Measurements from ENCODE around the gene GNG8.

The GNG8 gene

DNA sequence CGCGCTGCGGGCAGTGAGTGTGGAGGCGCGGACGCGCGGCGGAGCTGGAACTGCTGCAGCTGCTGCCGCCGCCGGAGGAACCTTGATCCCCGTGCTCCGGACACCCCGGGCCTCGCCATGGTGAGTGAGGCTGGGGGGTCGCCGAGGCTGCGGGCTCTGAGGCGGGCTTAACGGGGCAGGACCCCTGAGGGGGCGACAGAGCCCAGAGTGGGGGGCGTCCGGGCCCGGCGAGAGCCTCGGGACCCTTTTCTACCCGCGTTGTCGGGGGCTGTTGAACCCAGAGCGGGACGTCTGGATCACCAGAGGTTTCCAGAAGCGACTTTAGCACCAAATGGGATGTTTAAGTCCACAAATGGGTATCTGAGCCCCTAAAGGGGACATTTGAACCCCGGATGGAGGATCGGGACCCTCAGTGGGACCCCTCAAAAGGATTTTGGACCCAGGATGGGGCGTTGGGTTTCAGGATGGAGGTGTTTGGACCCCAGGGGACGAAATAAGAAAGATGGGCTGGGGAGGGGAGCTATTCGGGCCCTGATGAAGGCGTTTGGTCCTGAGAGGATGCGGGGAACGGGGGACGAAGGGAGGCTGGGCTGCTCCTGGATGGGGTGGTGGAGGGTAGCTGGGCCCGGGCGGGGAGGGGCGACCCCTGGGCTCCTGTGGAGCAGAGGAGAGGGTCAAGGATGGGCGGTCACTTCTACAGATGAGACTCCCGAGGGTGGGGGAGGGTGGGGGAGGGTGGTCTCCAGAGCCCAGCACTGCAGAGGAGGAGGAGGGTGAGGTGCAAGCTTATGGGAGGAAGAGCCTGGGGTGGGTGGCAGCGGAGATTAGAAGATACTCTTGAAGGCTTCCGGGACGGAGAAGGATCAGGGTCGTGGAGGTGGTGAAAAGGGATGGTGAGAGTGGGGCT lies 34.4 kb downstream of the GNG8 start, which contains the start of gene CALM3:
TSS of gene CALM3 (plus strand) at position 13 of the 907 bp plus-strand sequence. CDS start at position 118, 105 bp downstream.
- no peak for DNase-seq

DNA sequence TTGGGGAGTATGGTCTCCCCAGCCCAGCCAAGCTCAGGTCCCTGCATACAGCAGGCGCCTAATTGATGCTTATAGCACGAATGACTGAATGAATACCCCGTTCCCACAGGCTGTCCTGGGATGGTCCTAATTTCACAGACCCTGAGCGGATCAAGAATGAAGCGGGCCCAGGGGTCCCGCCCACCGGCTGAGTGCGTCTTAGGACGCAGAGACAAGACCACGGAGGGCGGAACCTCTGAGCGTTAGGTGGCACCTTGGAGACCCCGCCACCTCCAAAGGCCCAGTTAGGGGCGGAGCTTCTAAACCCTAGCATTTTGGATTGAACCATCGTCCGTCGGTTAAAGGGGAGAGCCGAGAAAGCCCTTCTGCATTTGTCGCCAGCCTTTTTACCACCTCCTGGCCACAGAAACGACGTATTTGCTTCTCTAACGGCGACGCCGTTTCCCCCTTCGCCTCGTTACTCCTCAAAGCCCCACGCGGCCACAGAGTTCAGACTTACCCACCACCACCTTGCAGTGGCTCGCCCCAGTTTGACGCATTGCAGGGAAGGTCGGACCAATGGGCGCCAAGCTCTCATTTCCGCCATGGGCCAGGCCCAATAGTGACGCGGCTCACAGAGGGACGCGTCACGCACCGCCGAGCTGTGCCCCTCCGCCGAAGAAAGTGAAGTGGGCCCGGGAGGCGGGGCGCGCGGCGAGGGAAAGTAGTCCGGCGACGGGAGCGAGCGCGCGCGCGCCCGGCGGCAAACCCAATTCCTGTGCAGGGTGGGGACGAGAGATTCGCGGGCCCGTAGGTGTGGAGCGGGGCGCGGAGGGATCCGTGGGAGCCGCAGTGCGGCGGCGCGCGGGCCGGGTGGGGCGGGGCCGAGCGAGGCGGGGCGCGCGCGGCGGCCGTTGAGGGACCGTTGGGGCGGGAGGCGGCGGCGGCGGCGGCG lies 35.4 kb downstream of the GNG8 start:
- DNase-seq = peak; percentile 99

DNA sequence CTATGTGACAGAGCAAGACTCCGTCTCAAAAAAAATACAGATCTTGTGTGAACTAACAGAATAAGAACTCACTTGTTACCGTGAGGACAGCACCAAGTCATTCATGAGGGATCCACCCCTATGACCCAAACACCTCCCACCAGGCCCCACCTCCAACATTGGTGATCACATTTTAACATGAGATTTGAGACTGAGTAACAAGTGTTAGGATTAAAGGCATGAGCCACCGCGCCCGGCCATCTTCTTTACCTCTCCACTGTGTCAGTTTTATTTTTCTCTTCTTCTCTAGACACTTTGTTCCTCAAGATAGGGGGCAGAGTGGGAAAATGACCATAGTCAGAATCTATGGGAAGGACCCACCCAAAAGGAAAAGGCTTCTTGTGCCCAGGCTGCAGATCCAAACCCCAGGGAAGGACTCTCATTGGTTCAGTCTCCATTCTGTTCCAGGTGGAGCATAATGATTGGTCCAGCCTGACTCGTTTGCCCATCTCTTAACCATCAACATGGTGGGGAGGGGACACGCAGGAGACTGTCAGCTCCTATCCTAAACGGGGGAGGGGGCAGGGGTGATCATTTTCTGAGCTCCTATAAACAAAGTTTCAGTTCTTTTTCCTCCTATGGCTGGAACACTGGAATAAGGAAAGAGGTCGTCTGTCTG lies 36.2 kb downstream of the GNG8 start:
- DNase-seq = no peak

DNA sequence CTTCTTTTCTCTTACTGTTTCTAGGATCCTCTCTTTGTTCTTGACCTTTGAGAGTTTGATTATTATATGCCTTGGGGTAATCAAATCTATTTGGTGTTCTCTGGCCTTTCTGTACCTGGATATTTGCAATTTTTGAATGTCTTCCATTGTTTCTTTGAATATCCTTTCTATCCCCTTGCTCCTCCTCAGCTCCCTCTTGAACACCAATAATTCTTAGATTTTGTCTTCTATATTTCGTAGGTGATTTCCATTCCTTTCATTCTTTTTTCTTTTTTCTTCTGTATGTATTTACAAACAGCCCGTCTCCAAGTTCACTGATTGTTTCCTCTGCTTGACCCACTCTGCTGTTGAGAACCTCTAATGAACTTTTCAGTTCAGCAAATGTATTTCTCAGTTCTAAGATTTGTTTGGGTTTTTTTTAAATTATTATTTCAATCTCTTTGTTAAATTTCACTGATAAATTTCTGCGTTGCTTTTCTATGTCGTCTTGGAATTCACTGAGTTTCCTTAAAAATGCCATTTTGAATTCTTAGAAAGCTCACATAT lies 37.6 kb downstream of the GNG8 start:
- no peak for DNase-seq

DNA sequence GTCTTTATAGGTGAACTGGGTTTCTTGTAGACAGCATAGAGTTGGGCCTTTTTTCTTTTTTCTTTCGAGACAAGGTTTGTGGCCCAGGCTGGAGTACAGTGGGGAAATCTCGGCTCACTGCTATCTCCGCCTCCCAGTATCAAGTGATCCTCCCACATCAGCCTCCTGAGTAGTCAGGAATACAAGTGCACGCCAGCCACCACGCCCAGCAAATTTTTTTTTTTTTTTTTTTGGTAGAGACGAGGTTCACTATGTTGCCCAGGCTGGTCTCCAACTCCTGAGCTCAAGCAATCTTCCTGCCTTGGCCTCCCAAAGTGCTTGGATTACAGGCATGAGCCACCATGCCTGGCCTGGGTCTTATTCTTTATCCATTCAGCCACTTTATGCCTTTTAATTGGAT lies 40.0 kb downstream of the GNG8 start:
- DNase-seq = no peak

DNA sequence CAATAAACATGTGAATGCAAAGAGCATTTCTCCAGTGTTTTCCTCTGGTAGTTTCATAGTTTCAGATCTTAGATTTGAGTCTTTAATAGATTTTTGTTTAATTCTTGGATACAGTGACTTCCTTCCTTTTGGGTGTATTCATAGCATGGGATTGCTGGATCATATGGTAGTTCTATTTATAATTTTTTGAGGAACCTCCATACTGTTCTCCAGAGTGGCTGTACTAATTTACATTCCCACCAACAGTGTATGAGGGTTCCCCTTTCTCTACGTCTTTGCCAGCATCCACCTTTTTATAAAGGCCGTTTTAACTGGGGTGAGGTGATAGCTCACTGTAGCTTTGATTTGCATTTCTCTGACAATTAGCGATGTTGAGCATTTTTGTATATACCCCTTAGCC lies 44.1 kb downstream of the GNG8 start:
- no peak for DNase-seq

DNA sequence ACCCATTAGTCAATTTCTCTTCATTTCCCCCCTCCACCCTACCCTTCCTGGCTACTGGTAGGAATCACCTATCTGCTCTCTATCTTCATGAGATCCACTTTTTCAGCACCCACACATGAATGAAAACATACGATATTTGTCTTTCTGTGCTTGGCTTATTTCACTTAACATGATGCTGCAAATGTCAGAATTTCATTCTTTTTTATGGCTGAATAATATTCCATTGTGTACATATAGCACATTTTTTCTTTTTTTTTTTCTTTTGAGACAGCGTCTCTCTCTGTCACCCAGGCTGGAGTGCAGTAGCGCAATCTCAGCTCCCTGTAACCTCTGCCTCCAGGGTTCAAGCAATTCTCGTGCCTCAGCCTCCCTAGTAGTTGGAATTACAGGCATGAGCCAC lies 44.7 kb downstream of the GNG8 start:
- no peak for DNase-seq

DNA sequence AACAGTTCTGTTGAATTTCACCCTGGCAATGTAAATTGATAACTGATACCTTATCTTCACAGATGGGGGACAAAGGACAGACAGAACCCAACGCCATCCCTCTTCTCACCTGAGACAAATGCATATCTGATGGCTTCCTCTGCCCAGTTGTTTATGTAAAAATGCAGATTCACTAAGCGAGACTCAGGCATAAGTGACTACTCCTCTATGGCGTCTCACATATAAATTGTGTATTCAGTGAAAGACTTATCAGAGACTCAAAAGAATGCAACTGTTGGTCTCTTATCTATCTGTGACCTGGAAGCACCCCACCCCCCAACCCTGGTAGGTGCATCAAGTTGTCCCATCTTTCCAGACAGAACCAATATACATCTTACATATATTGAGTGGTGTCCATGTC lies 48.1 kb downstream of the GNG8 start:
- no peak for DNase-seq

DNA sequence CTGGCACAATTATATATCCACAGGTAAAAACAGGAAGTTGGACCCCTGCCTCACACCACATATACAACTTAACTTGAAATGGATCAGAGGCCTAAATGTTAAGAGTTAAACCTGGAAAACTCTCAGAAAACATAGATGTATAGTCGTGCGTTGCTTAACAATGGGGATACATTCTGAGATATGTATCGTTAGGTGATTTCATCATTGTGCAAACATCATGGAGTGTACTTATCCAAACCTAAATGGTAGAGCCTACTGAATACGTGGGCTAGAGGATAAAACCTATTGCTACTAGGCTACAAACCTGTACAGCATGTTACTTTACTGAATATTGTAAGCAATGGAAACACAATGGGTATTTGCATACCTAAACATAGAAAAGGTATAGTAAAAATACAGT lies 49.7 kb downstream of the GNG8 start:
- no peak for DNase-seq

DNA sequence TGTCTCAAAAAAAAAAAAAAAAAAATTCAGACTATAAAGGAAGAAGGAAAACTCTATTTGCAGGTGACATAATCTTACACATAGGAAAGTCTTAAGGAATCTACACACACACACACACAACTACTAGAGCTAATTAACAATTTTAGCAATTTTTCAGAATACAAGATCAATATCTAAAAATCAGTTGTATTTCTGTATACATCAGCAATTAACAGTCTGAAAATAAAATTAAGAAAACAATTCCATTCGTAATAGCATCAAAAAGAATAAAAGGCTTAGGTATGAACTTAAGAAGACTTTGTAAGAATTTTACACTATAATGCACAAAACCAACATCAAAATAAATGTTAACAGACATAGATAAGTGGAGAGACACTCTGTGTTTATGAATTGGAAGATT lies 50.5 kb downstream of the GNG8 start:
- no peak for DNase-seq

All from fibroblast of skin of scalp (primary cell).